Muscle layer of colon (tissue), 2 donors: ENCODE results near the gene USP17L26.

ENCODE experiments used
- H3K27ac ChIP-seq: one replicate; pipeline ENCODE4 v1.7.0; 2013; ENCODE audit warnings: low read depth, mild to moderate bottlenecking, low read length, moderate library complexity
- H3K27me3 ChIP-seq, 2 donors: one replicate each; pipeline ENCODE4 v1.7.0; 2013; ENCODE audit warnings: low read length in 2 of 2, mild to moderate bottlenecking in 2 of 2; ENCODE audit not compliant: insufficient read depth in 2 of 2, control insufficient read depth in 1 of 2
- H3K36me3 ChIP-seq: one replicate; pipeline ENCODE4 v1.7.0; 2013; ENCODE audit warnings: mild to moderate bottlenecking, low read length; ENCODE audit not compliant: insufficient read depth
- H3K4me1 ChIP-seq: one replicate; pipeline ENCODE4 v1.7.0; 2013; ENCODE audit warnings: mild to moderate bottlenecking, low read length; ENCODE audit not compliant: insufficient read depth
- H3K4me3 ChIP-seq, 2 donors: one replicate each; pipeline ENCODE4 v1.7.0; 2013; ENCODE audit warnings: low read length in 2 of 2, low read depth in 1 of 2, mild to moderate bottlenecking in 1 of 2, moderate library complexity in 1 of 2
- H3K9ac ChIP-seq: one replicate; pipeline ENCODE4 v1.7.0; 2013; ENCODE audit warnings: low read length
- H3K9me3 ChIP-seq: one replicate; pipeline ENCODE4 v1.7.0; 2013; ENCODE audit warnings: mild to moderate bottlenecking, low read length
- donor health status: abdominal sarcoma.
- donor health status: Adenocarcinoma of cecum.

USP17L26 gene

GRCh38 chr4:9384126-9384525 lies 49.7 kb downstream of the USP17L26 start:
- Histone ChIP-seq H3K27ac (no peak overlapping the region), H3K4me3 (no peak overlapping the region), H3K9me3 (no peaks in the 10 kb centered on the region), H3K4me1 (no peaks in the 10 kb centered on the region), H3K9ac (no peak overlapping the region), H3K27me3 (no peaks in the 10 kb centered on the region), H3K36me3 (no peaks in the 10 kb centered on the region)
